ENCODE measurements around the gene PCDH12. TPM values are rescaled to one million over a fixed set of nuclear protein-coding genes. Genes with fewer than 3 reads are reported as not detected.
"Not testable (repeated sequence)": the region's sequence is repeated elsewhere in the genome, so short reads cannot be mapped to it uniquely, and the experiment has no call there.

PCDH12 gene
- total RNA-seq, 2 donors from 2014 or later: 1.6 to 2.9 TPM

GRCh38 chr5:141923448-141924313 lies 34.3 kb downstream of the PCDH12 start, which contains the start of gene DELE1:
Gene DELE1, plus strand, starts transcription at chr5:141923871. Its CDS starts 71 bp downstream, at chr5:141923942.
- 0% methylated on average over 43 to 53 of the region's 53 CpGs for WGBS, 2 donors
- intact Hi-C loops (cut with DNase I): no loop called here
- H3K27me3 ChIP-seq: no peaks in the 10 kb centered on the region
- H3K27ac ChIP-seq: peak within 1 kb of the TSS; percentile 87 to 98 (median 94)
- H3K9me3 ChIP-seq: no peaks in the 10 kb centered on the region
- H3K4me3 ChIP-seq: peak within 1 kb of the TSS; percentile 46 to 93
- DNase-seq (peak; percentile 92 to 96 (median 94)), ATAC-seq (peak; percentile 97)
- H3K4me1 ChIP-seq: peaks cover 18% of the 10 kb centered on the region
- peaks cover 3 to 26% of the 10 kb centered on the region in 2 donors for H3K36me3 ChIP-seq (replicated peaks in 1 of 2; ENCODE audit: insufficient read depth in 1 of 2, low read depth in 2 of 2)
- peak; percentile 79 to 91 (median 90) for TF ChIP-seq POLR2A (IDR thresholded peaks at IDR 0.05)
- no peak for TF ChIP-seq CTCF (IDR thresholded peaks at IDR 0.05)

GRCh38 chr5:141922827-141923447 lies 35.1 kb downstream of the PCDH12 start:
- H3K9me3 ChIP-seq; DNase-seq; ATAC-seq; H3K27me3 ChIP-seq; intact Hi-C loops (cut with DNase I): not testable (repeated sequence)
- Histone ChIP-seq H3K4me3 (peak overlapping the region; percentile 46 to 93), H3K4me1 (peaks cover 18% of the 10 kb centered on the region), H3K36me3 (replicated peaks in 1 of 2; ENCODE audit: insufficient read depth in 1 of 2, low read depth in 2 of 2) (peaks cover 3 to 19% of the 10 kb centered on the region in 2 donors), H3K27ac (peak overlapping the region; percentile 87 to 98 (median 94))
- 53 to 56% methylated on average over 28 of the region's 28 CpGs for WGBS, 2 donors

- intact Hi-C loops (cut with DNase I): no loop called here
- Histone ChIP-seq H3K9me3 (no peaks in the 10 kb centered on the region), H3K27ac (no peak overlapping the region), H3K4me3 (no peak overlapping the region), H3K36me3 (replicated peaks in 1 of 2; ENCODE audit: insufficient read depth in 1 of 2, low read depth in 2 of 2) (peaks cover 0 to 4% of the 10 kb centered on the region in 2 donors), H3K27me3 (no peaks in the 10 kb centered on the region), H3K4me1 (peaks cover 18% of the 10 kb centered on the region)
- ATAC-seq: no peak
- no peak for DNase-seq
- 73 to 100% methylated on average over 2 of the region's 2 CpGs for WGBS, 2 donors
- no peak for TF ChIP-seq CTCF (IDR thresholded peaks at IDR 0.05)
- no peak for TF ChIP-seq POLR2A (IDR thresholded peaks at IDR 0.05)
Measured at GRCh38 chr5:141920771-141921170, 37.2 kb downstream of the PCDH12 start.

GRCh38 chr5:141919218-141920119 lies 38.5 kb downstream of the PCDH12 start:
- no peak overlapping the region for H3K4me3 ChIP-seq
- intact Hi-C loops (cut with DNase I): no loop called here
- H3K27me3 ChIP-seq: no peaks in the 10 kb centered on the region
- H3K27ac ChIP-seq: no peak overlapping the region
- WGBS, 2 donors: 80 to 82% methylated on average over 8 of the region's 8 CpGs
- no peaks in the 10 kb centered on the region for H3K9me3 ChIP-seq
- ATAC-seq: no peak
- H3K4me1 ChIP-seq: peaks cover 14% of the 10 kb centered on the region
- TF ChIP-seq POLR2A (IDR thresholded peaks at IDR 0.05): no peak
- TF ChIP-seq CTCF (IDR thresholded peaks at IDR 0.05): no peak
- no peak for DNase-seq
- H3K36me3 ChIP-seq (replicated peaks in 1 of 2; ENCODE audit: insufficient read depth in 1 of 2, low read depth in 2 of 2): no peaks in the 10 kb centered on the region

Data from body of pancreas (tissue), 4 donors.